Activated CD4-positive, alpha-beta T cell treated with anti-CD3 and anti-CD28 coated beads for 4 hours (primary cell): ENCODE data around the gene SLC39A11.
"Not testable (repeated sequence)": the region's sequence is repeated elsewhere in the genome, so short reads cannot be mapped to it uniquely, and the experiment has no call there.

Experiments used
- DNase-seq, 2 donors: peaks; one replicate each; pipeline ENCODE4 v3.0.0-alpha.2; 2020

SLC39A11 gene

DNA sequence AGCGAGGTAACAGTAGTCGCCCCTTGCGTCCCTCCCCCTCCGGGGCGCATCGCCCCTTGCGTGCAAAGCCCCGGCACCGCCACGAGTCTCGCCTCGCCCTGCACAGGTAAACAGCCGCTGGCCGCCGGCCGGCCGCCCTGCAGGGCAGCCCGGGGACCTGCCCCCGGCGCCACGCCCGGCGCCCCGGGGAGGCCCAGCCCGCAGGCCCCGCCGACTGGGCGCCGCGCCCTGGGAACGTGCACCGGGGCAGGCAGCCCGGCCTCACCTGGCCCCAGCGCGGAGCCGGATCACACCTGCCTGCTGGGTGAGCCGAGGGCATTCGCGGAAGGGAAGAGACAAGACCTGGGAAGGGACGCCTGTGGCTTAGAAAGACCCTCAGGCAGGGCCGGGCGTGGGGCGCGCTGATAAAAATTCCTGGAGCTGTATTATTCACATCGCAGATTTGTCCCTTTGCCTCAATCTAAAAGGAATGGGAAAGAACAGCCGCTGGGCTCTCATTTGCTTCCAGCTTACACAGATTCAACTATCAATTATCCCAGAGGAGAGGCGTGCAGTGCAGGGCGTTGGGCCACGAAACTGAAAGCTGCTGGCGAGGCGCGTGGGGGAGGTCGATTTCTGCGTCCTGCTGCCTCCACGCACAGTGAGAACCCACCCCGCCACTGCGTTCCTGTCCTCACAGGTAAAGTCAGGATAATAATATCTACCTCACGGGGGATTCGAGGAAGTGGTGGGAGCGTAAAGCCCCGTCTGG, 451.9 kb downstream of the SLC39A11 start:
- DNase-seq: no peak

DNA sequence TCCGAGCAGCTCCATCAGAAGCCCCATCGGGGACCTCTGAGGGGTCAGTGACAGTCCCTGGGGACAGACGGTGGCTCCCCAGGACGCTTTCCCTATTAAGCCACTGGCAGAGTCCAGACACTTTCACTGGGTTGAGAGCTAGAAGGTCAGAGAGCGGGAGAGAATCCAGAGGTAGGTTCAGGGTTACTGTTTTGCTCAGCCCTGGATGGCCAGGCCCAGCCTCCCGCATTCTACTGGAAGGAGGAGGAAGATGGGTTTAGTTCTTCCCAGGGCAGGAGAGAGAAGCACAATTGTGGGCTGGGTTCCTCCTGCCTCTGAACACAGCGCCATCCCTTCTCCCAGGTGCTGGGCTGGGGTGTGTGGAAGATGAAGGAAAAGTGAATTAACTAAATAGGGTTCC, 452.8 kb downstream of the SLC39A11 start:
- no peak for DNase-seq

DNA sequence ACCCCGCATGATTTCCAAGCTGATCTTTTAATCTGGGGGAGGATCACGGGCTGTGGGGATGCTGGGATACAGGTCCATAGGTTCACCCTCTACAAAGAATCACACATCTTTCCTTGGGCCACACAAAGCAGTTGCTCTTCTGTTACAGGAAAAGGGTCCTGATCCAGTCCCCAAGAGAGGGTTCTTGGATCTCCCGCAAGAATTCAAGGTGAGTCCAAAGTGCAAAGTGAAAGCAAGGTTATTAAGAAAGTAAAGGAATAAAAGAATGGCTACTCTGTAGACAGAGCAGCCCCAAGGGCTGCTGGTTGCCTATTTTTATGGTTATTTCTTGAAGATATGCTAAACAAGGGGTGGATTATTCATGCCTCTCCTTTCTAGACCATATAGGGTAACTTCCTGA, 453.6 kb downstream of the SLC39A11 start:
- DNase-seq: not testable (repeated sequence)

DNA sequence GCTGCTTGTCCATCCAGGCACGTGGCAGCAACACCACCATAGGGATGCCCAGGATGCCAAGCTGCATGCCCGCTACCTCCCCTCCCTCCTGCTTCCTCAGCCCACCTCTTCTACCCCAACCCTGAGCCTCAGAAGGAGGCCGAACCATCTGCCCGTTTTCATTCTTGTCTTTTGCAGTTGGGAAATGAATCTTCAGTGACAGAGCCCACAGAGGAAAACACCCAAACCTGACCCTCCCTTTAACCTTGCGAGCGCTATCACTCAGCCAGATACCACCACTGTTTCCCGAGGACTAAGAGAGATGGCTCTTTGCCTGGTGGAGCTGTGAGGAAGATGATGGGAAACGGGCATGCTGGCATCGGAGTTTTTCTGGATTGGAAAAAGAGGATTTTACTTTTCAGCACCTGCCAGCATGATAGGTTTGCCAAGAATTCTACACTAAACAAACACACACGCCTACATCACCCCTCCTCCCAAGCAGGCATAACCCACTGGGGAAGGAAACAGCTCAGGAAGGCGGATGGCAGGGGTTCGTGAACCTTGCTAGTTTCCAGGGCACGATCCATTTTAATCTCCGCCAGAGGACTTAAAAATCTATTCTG, 457.4 kb downstream of the SLC39A11 start:
- no peak for DNase-seq

DNA sequence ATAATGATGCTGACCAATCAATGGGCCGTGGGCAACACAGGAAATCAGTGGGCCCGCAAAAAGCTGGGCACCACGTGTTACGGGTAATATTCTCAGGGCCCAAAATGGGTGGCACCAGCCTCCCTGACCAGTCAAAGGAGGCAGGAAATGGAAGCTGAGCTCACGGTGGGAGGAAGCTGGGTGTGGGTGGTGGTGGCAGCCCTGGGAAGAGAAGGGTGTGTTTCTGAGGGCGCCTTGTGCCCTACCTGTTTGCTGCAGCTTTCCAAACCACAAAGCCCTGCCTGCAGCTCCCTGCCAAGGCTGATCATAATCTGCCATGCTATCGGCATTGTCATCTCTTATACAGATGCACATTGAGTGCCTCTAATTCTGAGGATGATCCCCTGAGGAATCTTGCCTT, 457.9 kb downstream of the SLC39A11 start:
- no peak for DNase-seq

DNA sequence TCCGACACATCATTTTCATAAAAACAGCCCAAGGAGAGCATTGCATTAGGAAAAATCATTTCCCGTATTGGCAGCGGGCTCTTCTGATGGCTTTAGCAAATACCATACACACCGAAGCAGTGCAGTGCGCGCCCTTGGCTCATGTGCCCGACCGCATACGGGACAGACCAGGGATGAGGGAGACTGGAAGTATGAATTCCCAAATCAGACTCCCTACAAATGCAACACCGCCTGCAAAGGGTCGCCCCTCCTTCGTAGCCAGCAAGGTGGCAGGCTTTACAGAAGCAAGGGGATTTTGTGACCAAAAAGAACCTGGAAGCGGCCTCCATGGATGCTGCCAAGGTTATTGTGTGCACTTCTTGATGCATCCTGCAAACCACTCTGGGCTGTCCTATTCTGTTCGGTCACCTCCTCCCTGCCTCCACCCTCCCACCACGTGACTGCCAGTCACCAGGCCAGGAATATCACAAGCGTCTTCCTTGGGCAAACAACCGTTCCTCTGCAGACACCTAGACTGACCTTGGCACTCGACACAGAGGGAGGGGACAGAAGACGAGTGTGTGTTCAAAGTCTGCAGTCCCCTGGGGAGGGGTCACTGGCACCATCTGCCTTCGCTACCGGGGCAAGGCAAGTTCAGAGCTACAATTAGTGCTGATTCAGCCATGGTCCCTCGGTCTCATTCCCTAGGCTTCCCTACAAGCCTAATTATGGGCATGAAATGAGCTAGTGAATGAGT, 460.4 kb downstream of the SLC39A11 start:
- no peak for DNase-seq

DNA sequence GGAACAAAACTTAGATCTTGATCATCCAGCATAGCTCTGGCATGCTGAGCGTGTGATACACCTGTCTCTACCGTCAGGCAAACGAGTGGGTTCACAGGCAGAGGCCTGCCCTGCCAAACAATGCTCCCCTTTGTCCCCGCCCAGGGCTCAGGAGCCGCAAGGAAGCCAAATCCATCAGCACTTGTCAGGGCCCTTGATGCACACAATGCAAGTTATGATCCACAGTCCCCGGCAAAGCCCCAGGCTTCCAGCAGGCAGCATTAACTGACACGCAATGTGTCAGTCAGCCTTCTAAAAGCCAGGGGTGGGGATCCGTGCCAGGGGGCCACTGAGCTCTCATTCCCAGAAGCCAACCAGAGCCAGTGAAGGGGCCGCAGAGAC, 460.9 kb downstream of the SLC39A11 start:
- no peak for DNase-seq

DNA sequence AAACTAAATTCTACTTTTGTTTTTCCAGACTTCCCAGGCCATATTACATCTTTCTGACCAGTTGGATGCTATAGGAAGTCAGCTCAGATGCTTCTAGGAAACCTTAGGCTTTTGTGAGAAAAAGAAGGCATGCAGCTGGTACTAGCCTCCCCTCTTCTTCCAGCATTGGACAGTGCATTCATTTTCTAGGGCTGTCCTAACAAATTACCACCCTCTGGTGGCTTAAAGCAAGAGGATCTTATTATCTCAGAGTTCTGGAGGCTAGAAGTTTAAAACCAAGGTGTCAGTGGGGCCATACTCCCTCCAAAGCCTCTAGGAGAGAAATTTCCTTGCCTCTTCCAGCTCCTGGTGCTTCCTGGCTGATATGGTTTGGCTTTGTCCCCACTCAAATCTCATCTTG, 467.8 kb downstream of the SLC39A11 start:
- DNase-seq: no peak

DNA sequence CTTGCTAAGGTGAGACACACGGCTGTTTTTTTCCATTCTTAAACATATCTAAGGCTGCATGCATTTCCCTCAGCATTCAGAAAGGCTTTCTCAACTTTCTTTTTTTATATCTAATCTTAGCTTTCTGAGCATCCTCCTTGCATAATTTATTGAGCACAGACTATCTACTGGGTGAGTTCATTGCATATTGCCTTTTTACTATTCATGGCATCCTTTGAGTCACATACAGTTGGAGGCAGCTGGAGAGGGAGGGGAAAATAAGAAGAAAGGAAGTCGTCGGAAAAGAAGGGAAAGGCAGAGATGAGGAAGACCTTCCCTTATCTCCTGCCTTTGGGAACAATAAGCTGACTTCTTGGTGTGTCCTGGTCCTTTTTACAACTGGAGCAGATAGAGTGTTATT, 468.3 kb downstream of the SLC39A11 start:
- no peak for DNase-seq

DNA sequence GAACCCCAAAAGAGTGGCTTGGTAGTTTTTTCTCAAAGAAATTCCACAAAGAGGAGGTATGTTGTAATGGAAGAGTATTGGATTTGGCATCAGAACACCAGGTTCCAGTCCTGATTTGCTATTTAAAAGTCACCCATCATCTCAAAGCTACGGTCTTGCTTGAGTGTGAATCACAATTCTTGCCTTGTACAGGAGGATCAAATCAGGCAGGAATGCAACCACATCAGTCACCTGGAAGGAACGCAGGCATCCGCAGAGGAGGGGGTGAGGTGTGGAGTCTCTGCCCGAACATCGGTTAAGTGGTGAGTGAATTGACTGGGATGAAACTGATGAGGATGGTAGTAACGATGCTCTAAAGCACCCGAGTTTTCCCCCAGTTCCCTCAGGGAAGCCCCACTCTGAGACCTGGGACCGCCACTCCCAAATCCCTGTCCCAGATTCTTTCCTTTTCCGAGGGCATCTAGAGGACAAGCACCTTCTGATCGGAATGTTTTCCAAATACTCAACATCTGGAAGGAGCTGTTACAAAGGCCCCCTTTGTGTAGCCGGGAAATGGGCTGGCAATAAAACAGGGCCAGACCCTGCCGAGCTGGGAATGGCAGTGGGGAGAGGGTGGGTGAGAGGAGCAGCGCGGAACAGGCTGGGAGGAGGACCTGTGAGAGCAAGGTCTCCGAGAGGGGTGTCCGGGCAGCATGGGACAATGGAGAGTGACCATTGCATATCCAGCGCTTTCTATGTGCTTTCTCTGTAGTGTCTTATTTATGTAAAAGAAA, 469.6 kb downstream of the SLC39A11 start:
- DNase-seq: no peak

DNA sequence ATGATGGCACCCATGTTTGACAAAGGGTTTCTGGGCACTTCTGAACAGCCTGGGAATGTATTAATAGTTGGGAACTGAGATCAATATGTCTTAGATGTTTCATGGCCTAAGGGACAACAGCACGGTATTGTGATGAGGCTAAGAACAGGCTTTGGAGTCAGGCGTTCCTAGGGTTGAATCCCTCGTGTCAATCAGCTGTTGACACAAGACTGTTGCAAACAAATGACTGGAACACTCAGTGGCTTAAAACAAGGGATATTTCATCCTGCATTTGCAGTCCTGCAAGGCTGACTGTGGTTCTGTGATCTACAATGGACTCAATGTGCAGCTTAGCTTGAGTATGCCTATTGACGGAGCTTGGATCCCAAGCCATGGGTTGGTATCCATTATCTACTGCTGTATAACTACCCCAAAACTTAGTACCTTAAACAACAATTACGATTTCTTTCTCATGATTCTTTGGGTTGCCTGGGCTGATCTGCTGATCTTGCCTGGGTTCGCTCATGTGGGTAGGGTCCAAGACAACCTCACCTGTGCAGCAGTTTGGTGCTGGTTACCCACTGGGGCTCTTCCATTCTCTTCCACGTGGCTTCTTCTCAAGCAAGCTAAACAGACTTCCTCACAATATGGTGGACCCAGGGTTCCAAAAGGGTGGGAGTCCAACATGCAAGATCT, 472.4 kb downstream of the SLC39A11 start:
- DNase-seq: no peak

DNA sequence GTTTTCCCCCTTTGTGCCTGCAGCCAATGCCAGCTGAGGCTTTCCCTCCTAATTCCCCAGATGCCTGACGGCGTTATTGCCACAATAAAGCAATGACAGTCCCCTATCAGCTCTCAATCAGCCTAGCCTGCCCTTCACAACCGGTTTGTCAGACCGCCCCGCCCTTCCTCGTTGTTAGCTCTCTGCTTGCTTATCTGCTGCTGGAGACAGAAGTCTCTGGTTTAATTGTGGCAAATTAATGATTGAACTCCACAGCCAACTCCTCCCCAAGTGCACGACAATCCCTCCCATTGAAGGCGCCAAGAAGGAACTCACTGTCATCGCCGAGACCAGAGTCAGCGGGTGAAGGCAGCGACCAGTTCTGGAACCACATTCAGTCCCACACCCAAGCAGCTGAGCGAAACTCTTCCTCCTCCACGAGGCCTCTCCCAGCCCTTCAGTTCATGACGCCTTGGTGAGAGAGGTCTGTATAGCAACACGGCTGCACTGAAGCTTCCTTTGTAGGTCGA, 474.4 kb downstream of the SLC39A11 start:
- peak; percentile 1 to 20 for DNase-seq

DNA sequence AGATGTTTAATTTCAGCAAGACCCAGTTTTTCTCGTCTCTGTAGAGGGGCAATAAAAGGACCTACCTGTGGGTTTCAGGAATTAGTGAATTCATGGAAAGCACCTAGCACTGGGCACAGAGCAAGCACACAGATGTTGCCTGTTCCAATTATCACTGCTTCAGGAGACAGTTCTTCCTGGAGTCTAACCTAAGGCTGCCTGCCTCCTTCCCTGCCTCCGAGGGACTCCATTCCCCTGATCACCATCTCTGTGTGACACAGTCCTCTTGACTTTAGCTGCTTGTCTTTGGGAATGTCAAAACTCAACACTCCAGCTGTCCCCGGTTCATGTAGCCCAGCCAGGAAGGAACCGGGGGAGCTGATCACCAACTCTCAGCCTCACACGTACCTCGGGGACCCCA, 474.9 kb downstream of the SLC39A11 start:
- DNase-seq: no peak

DNA sequence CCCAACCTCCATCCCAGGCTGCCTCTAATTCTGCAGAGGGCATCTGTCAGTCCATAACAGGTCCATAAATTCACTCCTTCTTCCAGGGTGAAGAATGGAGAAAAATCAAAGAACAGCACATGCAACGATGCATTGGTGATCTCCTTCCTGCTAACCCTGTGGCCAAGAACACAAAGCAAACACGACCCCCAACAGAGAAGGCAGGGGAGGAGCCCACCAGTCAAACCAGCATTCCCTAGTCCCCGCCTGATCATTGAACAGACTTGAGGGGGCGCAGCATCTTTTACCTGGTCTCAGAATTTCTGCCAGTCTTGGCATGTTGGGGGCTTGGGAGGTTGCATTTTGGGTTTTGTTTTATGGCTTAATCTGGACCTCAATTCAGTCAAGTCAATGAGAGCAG, 476.0 kb downstream of the SLC39A11 start:
- DNase-seq: no peak

DNA sequence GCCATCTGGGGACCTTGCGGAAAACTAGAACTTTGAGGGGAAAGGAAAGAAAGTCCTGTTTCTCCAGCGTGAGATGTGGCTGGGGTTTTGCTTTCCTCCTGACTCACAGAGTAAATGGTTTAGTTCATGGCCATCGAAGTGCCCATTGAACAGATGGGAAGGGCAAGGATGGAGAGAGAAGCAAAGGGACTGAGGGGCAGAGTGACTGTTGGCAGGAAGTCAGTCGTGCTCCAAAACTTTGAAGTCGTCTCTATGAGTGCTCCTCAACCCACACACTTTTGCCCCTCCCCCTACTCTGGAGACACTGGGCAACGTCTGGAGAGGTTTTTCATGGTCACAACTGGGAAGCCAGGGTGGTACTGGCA, 476.9 kb downstream of the SLC39A11 start:
- no peak for DNase-seq

DNA sequence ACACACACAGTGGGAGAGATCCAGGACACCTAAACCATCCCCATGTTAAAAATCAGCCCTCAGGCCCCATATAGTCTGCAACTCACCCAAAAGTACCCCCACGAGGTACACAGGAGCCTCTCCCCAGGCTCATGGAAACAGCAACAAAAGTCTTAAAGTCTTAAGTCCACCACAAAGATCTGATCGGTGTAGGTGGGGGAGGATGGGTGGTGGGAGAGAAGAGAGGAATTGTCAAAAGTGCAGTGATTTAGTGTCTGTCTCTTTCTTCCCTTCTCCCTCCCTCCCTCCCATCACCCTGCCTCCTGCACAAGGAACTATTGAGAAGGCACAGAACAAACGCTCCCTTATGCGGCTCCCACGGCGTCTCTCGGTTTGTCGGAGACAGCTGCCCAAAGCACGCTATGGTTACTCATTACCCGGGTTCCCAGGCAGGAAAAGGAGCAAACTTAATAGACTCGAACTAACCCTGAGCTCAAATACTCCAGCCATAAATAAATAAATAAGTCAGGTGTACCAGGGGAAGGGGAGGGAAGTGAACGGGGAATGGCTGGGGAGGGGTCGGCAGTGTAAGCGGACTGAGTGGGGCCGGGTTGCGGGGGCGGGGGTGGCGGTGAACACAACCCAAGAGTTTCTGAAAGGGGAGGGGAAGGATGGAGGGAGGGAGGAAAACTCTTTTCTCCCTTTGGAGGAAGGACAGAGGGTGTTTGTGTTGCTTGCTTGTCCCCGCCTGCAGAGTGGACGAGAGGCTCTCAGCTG, 477.4 kb downstream of the SLC39A11 start:
- no peak for DNase-seq

DNA sequence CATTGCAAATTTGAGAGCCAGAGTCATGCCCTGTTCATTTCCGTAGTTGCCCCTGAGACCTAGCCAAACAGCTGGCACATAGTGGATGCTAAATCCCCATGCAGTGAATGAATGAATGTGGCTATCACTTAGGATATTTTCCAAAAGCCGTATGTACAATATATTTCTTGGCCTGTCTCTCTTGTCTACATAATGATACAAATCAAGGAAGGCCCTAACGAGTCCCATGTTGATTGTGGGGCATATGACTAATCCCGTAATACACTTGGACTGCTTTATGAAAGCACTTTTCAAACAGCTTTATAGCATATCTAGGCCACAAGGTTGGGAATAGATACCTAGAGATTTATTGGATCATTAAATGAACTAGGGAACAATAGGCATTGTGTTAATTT, 478.0 kb downstream of the SLC39A11 start:
- DNase-seq: no peak

DNA sequence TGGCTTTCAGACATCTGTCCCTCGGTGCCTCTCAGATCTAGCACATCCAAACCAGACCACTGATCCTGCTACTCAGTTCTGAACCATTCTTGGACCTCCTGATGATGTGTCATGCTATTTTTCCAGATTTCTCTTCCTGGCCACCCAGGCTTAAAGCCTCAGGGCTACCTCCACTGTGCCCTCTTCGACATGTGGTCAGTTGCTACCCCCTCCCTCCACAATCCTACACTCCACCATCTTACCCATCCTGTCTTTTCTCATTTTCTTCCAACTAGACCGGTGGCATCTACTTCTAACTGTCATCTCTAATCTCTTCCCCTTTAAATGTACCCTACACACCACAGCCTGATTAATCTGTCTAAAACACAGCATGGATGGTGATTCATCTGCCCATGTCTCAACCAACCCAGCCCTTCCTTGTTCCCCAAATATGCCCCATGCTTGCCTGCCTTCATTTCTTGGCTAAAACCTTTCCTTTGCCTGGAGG, 478.6 kb downstream of the SLC39A11 start:
- no peak for DNase-seq

DNA sequence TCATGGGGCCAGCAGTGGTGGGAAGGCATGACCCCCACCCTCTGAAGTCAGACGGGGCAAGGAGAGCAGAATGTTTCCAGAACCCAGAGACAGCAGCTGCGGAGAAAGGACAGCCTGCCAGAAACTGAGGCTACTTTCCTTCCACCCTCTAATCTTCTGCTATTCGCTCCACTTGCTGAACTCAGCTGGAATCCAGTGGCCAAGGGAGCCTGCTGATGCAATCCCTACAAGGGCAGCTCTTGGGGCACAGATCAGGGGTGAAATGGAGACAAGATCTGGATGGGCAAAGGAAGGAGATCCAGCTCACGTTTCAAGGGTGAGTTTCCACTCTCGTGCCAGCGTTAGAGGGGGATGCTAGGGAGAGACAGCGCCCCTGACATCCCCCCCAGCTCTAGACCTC, 479.1 kb downstream of the SLC39A11 start:
- DNase-seq: no peak

DNA sequence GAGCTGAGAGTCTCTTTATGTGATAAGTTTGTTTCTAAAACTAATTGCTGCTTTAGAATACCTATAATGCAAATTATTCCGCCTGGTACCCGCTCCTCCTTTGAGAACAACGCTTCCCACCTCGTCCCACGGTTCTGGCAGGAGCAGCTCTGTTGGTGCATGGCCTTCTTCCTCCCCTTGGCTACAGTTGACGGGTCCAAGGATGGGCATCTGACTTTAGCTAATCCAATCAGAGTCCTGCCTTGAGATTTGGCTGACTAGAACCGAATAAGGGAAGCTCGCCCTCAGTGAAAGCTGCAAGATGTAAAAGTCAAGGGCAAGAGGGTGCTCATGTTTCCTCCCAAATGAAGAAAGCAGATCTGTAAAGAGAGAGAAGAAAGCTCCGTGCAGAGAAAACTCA, 481.3 kb downstream of the SLC39A11 start:
- DNase-seq: no peak

DNA sequence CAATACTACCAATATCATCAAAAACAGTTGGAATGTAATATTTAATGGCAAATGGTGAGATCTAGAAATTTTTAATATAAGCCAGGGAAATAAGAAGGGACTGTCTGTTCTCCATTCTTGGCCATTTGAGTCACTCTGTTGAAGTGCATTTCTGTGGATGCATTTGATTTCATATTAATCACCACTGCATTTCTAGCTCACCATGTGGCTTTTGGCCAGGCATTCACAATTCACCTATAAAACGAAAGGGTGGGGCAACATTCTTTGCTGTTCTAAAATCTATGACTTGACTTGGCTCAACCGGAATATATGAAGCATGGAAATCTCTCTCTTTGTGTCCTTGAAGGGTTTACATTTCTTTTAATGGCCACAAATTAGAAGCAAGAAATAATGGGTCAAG, 483.0 kb downstream of the SLC39A11 start:
- no peak for DNase-seq

DNA sequence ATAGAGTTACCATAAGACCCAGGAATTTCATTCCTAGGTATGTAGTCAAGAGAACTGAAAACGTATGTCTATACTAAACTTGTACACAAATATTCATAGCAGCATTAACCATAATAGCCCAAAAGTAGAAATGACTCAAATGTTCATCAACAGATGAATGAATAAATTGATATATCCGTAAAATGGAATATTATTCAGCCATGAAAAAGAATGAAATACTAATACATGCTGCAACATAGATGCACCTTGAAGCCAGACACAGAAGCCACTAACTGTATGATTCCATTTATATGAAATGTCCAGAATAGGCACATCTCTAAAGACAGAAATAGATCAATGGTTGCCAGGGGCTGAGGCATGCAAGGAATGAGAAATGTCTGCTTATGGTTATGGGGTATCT, 484.1 kb downstream of the SLC39A11 start:
- no peak for DNase-seq
